GM21529 (cell line): ENCODE data around the gene VWA8.
A peak's percentile ranks its signal among the peaks of the same experiment; 100 is the strongest.
"Not testable (repeated sequence)": the region's sequence is repeated elsewhere in the genome, so short reads cannot be mapped to it uniquely, and the experiment has no call there.

Experiments used
- ATAC-seq: cut with Tn5 transposase; IDR thresholded peaks from one replicate; pipeline ENCODE4 v1.9.1; 2021; ENCODE audit not compliant: unreplicated experiment

The VWA8 gene

DNA sequence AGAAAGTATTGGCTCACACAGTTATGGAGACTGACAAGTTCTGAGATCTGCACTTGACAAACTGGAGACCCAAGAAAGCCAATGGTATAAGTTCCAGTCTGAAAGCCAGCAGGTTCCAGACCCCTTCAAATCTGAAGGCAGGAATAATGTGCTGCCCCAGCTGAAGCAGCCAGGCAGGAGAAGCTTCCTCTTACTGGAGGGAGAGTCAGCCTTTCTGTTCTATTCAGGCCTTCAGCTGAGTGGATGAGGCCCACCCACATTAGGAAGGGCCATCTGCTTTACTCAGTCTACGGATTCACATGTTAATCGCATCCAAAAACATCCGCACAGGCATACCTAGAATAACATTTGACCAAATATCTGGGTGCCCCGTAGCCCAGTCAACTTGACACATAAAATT lies 8.2 kb upstream of the VWA8 start:
- ATAC-seq: no peak

DNA sequence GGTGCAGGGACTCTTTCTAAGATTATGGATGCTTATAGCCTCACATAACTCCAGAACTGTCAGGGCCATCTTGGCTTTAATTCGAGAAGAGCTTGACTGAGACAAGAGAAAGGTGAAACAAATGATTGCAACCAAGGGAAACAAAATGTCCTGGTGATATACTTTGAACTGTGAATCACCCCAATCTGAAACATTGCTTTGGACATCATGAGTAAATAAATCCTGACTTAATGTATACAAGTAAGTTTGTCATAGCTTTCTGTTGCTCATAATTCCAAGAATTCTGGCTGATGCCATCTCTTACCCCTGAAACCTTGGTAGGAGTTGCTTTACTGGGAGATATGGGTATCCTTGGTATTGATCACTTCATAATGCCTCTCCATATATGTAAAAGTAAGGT lies 5.8 kb upstream of the VWA8 start:
- ATAC-seq: no peak

DNA sequence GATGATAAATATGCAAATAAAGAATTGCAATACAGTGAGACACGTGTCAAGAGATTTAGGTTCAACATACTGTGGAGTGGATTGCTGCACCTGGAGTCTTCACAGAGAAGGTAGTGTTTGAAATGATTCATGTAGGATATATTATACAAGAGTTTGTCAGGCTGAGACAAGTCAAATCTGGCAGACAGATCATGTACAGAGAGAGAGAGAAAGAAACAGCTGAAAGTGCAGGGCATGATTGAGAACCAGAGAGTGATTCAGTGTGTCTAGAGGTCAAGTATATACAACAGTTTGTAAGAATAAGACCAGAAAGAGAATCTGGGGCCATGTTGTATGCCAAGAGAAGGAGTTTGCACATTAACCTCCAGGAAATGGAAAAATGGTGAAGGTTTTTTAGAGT lies 2.1 kb upstream of the VWA8 start:
- ATAC-seq: no peak

DNA sequence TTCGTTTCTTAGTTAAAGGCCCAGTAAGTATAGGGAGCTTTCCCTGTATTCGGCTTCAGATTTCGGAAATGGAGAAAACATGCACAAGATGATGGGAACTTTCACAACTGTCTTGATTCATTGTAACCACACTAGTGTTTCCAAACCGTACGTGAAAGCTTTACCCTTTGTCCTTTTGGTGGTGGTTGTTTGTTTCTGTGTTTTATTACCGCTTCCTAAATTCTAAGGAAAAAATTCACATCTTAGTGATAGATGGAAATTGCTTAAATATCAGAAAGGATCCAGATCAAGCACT lies 504 bp upstream of the VWA8 start:
- no peak for ATAC-seq

DNA sequence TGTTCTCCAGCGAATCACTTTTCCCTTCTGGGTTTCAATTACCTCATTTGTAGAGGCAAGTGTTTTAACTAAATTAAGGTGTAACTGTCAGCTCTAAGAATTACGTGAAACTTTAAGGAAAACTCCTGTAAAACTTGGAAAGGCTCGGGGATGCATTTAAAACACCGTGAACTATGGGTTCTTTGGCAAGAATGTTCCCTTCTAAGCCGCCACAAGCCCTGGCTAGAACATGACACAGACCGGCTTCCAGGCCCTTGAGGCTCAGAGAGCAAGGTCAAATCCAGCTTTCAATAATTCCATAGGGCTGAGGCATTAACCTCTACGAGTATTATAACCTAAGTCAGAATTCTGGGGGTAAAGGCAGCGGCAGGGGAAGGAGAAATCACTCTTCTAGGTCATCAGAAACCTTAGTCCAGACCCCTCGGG lies 685 bp downstream of the VWA8 start:
- ATAC-seq: peak; percentile 15

GRCh38 chr13:41956272-41956671 lies 4.6 kb downstream of the VWA8 start:
- ATAC-seq: no peak

DNA sequence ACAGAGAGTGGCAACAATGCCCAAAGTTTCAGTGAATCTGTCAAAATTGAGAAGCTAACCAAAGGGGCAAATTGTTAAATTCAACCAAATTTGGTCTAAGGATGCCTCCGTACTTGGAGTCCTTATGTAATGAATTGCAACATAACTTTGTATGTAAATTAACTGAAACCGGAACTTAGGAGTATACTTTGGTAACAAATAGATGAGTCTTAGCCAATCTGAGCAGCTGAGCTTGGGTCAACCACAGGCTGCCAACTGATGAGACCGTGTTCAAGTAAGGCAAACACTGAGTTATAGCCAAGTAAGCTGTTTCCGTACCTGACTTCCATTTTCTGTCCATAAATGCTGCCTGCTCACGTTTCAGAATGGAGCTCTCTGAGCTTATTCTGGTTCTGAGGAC lies 5.3 kb downstream of the VWA8 start:
- no peak for ATAC-seq

- no peak for ATAC-seq
Measured at GRCh38 chr13:41954226-41954625, 6.7 kb downstream of the VWA8 start.

DNA sequence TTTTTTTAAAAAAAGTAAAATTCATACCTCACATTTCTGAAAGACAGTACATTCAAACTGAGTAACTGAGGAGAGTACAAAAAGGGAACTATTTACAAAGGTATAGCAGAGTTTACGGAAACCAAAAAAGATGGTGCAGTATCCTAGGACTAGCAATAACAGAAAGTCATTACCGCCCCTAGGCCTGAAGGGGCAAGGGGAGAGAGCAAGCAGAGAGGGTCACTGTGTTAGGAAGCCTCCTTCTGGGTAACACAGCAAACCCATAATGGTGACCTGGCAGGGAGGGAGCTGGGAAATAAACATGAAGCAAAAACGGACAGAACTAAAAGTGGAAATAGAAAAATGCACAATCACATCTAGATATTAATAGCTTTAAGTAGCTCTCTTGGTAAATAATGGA lies 8.2 kb downstream of the VWA8 start:
- ATAC-seq: no peak

GRCh38 chr13:41949104-41949503 lies 11.8 kb downstream of the VWA8 start:
- not testable (repeated sequence) for ATAC-seq

DNA sequence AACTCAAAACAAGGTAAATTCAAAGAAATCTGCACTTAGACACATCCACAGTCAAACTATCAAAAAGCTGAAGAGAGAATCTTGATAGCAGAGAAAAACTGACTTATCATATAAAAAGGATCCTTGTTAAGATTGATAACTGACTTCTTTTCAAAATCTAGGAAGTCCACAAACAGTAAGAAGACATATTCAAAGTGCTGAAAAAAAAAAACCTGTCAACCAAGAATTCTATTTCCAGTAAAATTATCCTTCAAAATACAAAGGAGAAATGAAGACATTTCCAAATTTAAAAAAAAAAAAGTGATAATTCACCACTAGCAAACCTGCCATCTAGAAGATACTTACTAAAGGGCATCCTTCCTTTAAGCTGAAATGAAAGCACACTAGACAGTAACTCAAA lies 15.0 kb downstream of the VWA8 start:
- no peak for ATAC-seq

GRCh38 chr13:41944635-41945397 lies 16.1 kb downstream of the VWA8 start:
- no peak for ATAC-seq

- ATAC-seq: no peak
Measured at GRCh38 chr13:41944229-41944628, 16.7 kb downstream of the VWA8 start.

DNA sequence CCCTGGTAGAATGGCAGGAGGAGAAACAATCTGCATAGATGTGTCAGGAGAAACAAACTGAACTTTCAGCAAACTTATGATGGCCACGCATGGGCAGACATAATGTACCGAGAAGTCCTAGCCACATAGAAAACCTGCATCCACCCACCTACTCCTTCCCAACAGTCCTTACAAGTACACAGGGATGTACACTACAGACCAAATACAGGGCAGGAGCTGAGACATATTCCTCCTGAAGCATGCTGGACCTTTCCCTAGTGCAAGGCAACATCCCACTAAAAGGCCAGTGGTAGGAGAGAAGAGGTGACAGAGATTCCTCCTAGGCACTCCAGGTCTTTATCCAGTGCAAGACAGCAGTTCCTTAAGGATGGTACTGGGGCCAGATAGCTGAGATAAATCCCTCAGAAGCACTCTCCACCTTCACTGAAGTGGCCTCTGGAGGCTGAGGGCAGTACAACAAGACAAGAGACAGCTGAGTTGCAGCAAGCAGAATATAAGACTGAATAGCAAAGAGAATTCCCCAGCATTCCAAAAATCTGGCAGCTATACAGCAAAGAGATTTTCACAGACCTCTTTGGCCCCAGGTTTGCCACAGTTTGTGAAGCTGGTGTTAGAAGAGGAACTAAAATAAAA lies 18.3 kb downstream of the VWA8 start:
- peak; percentile 70 for ATAC-seq

DNA sequence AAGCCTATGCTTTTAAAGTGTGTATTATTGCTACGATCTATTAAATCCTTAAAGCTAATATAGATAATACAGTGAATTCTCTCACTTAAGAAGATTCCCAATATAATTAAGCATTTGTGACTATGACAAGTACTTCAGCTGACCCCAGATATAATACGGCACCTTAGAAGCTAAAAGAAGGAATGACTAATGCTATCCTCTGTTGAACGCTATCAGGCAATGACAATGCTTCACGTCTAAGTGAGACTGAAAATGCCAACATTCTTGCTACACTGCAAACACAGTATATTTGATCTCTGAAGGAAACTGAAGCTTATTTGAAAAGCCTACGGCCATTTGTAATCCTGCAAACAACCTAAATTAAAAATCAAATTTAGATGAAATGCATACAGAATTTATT lies 19.7 kb downstream of the VWA8 start:
- no peak for ATAC-seq

GRCh38 chr13:41939398-41939797 lies 21.5 kb downstream of the VWA8 start:
- ATAC-seq: no peak

- no peak for ATAC-seq
Measured at GRCh38 chr13:41938918-41939317, 22.0 kb downstream of the VWA8 start.

GRCh38 chr13:41937388-41937787 lies 23.5 kb downstream of the VWA8 start:
- ATAC-seq: no peak

DNA sequence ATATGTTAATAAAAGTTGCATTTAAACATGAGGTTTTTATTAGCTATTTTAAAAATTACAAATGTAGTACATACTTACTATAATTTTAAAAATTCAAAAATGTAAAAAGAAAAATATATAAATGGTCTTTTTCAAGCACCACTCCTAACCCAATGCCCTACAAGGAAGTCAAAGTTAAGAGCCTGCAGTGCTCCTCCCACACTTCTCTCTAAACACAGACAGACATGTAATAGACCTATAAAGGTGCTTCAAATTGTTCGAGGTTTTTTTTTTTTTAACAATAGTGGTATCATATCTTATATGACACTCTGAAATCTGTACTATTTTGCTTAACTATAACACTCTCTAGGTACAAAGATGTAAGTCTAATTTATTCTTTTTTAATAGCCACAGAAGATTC lies 25.4 kb downstream of the VWA8 start:
- ATAC-seq: no peak

DNA sequence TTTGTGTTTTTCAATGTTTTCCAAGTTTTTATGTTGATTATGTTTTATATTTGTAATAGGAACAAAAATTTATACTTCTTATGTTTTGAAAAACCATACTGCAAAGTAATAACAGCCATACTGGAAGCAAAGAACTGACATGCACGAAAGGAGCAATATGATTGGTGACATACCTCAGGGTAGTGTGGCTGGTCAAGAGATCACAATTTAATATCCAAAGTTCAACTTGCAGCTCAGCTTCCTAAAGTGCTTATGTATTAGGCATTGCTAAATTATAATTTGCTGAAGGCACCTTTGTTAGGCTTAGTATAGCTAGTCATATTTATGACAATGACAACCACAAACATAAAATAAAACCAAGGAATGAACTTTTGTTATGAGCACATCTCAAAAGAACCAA lies 25.9 kb downstream of the VWA8 start:
- no peak for ATAC-seq

DNA sequence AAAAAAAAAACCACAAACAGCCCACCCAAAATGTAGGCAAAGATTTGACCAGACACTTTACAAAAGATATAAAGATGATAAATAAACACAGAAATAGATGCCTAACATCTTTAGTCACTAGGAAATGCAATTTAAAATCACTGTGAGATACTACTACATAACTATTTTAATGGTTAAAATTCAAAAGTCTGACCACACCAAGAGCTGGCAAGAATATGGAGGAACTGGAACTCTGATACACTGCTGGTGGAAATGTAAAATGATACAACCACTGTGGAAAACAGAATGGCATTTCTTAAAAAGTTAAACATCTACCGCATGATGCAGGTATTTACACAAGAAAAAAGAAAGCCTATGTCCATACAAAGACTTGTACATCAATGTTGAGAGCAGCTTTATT lies 26.8 kb downstream of the VWA8 start:
- ATAC-seq: no peak

DNA sequence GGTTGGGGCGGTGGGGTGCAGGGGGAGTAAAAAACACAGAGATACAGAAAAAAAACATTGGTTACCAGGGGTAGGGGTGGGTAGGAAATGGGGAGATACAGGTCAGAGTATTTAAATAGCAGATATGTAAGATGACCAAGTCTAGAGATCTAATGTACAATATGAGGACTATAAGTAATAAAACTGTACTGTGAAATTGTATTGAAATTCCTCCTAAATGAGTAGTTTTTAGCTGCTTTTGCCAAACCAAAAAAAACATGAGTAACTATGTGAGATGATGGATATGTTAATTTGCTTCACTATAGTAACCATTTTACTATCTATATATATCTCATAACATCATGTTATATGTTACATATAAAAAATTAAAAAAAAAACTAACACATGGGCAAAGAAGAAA lies 29.6 kb downstream of the VWA8 start:
- ATAC-seq: no peak

- ATAC-seq: no peak
Measured at GRCh38 chr13:41930154-41930553, 30.8 kb downstream of the VWA8 start.
